Neural cell (in vitro differentiated cells): ENCODE measurements around the gene SCN7A. TPM values are rescaled to one million over a fixed set of nuclear protein-coding genes. Genes with fewer than 3 reads are reported as not detected.

Source experiments
- H2AFZ ChIP-seq: fragments of 200-600, 300-800 bp; sonication (generic), shearing (Covaris generic); 2 replicates; pipeline ENCODE4 v1.6.0; 2014; ENCODE audit warnings: low read depth, mild to moderate bottlenecking, antibody characterized with exemption, low read length, moderate library complexity
- H3F3A ChIP-seq: fragments of 200-600 bp; shearing (Covaris generic); 2 replicates; pipeline ENCODE4 v1.6.1; 2016; ENCODE audit warnings: mild to moderate bottlenecking, moderate library complexity, mixed read lengths, antibody characterized with exemption, low read length; ENCODE audit not compliant: insufficient read depth, poor library complexity, severe bottlenecking
- H3K27ac ChIP-seq: fragments of 200-600, 300-800 bp; sonication (generic), shearing (Covaris generic); 2 replicates; pipeline ENCODE4 v1.5.1; 2014; ENCODE audit warnings: mild to moderate bottlenecking, low read length, moderate library complexity
- H3K27me3 ChIP-seq: fragments of 300-800, 200-600 bp; sonication (generic), shearing (Covaris generic); 2 replicates; pipeline ENCODE4 v1.6.0; 2014; ENCODE audit warnings: mild to moderate bottlenecking, low read depth, low read length, moderate library complexity; ENCODE audit not compliant: insufficient read depth
- H3K36me3 ChIP-seq: fragments of 300-800, 200-600 bp; sonication (generic), shearing (Covaris generic); 2 replicates; pipeline ENCODE4 v1.5.1; 2014; ENCODE audit warnings: mild to moderate bottlenecking, antibody characterized with exemption, low read length, moderate library complexity; ENCODE audit not compliant: insufficient read depth
- H3K4me2 ChIP-seq: fragments of 300-800, 200-600 bp; sonication (generic), shearing (Covaris generic); 2 replicates; pipeline ENCODE4 v1.6.0; 2014; ENCODE audit warnings: mild to moderate bottlenecking, low read length
- H3K4me3 ChIP-seq: fragments of 300-800, 200-600 bp; sonication (generic), shearing (Covaris generic); 2 replicates; pipeline ENCODE4 v1.5.1; 2014; ENCODE audit warnings: mild to moderate bottlenecking, low read length, moderate library complexity
- H3K79me2 ChIP-seq: fragments of 200-600 bp; shearing (Covaris generic); replicated peaks from 2 replicates; pipeline ENCODE4 v1.6.0; 2014; ENCODE audit warnings: mild to moderate bottlenecking, low read length, moderate library complexity; ENCODE audit not compliant: insufficient read depth
- H3K9ac ChIP-seq: fragments of 300-800, 200-600 bp; sonication (generic), shearing (Covaris generic); 2 replicates; pipeline ENCODE4 v1.6.1; 2016; ENCODE audit warnings: mild to moderate bottlenecking, low read length, mixed read lengths
- H3K9me2 ChIP-seq: fragments of 200-600 bp; shearing (Covaris generic); 2 replicates; pipeline ENCODE4 v1.6.1; 2016; ENCODE audit warnings: mild to moderate bottlenecking, low read length, mixed read lengths; ENCODE audit not compliant: insufficient read depth
- H3K9me3 ChIP-seq: fragments of 200-600, 300-800 bp; sonication (generic), shearing (Covaris generic); 2 replicates; pipeline ENCODE4 v1.6.1; 2016; ENCODE audit warnings: mild to moderate bottlenecking, mixed run types, low read length, moderate library complexity, mixed read lengths
- H4K20me1 ChIP-seq: fragments of 200-600 bp; shearing (Covaris generic); 2 replicates; pipeline ENCODE4 v1.6.1; 2016; ENCODE audit warnings: mild to moderate bottlenecking, mixed run types; ENCODE audit not compliant: insufficient read depth
- CTCF ChIP-seq: fragments of 450-650 bp; IDR thresholded peaks from 2 replicates; pipeline ENCODE4 v1.5.1; 2014; ENCODE audit warnings: antibody characterized with exemption, mild to moderate bottlenecking, moderate library complexity; ENCODE audit not compliant: poor library complexity, severe bottlenecking
- EP300 ChIP-seq: fragments of 450-650 bp; conservative IDR thresholded peaks from 2 replicates; pipeline ENCODE4 v1.6.1; 2014; ENCODE audit warnings: antibody characterized with exemption, mild to moderate bottlenecking, moderate library complexity; ENCODE audit not compliant: poor library complexity, severe bottlenecking
- EZH2 ChIP-seq: fragments of 200-600, 300-800 bp; shearing (Covaris generic), sonication (generic); IDR thresholded peaks from 2 replicates; pipeline ENCODE4 v1.6.1; 2014; ENCODE audit warnings: antibody characterized with exemption, low read length, borderline replicate concordance, mild to moderate bottlenecking; ENCODE audit not compliant: insufficient read depth, poor library complexity, severe bottlenecking
- MXI1 ChIP-seq: fragments of 450-650 bp; conservative IDR thresholded peaks from 2 replicates; pipeline ENCODE4 v1.6.1; 2014; ENCODE audit warnings: antibody characterized with exemption, mild to moderate bottlenecking; ENCODE audit not compliant: poor library complexity, severe bottlenecking
- POLR2AphosphoS5 ChIP-seq: IDR thresholded peaks from 2 replicates; pipeline ENCODE4 v1.6.1; 2012
- RAD21 ChIP-seq: fragments of 450-650 bp; conservative IDR thresholded peaks from 2 replicates; pipeline ENCODE4 v1.6.1; 2014; ENCODE audit warnings: antibody characterized with exemption, mild to moderate bottlenecking, moderate library complexity
- SMC3 ChIP-seq: fragments of 450-650 bp; conservative IDR thresholded peaks from 2 replicates; pipeline ENCODE4 v1.6.1; 2014; ENCODE audit warnings: antibody characterized with exemption, mild to moderate bottlenecking, moderate library complexity; ENCODE audit not compliant: poor library complexity
- TAF1 ChIP-seq: IDR thresholded peaks from 2 replicates; pipeline ENCODE4 v1.6.1; 2012; ENCODE audit warnings: low read depth
- polyA plus RNA-seq: library from polyadenylated mRNA; depleted of rRNA; stranded (reverse); fragments of >200 nt; gene quantifications from 2 replicates; pipeline ENCODE4 v1.2.3, GENCODE V29; 2014
- TF ChIP-seq, protein P1 (sequence below): IDR thresholded peaks from 2 replicates; pipeline ENCODE4 v1.6.1; 2012; ENCODE audit warnings: borderline replicate concordance

SCN7A gene
- polyA plus RNA-seq, 1 donor from 2014 or later: 0.09 TPM

- Histone ChIP-seq H3K9me2 (no peaks in the 10 kb centered on the region), H2AFZ (no peak overlapping the region), H3K9me3 (no peaks in the 10 kb centered on the region), H3F3A (no peaks in the 10 kb centered on the region), H3K36me3 (no peaks in the 10 kb centered on the region), H4K20me1 (no peaks in the 10 kb centered on the region), H3K9ac (no peak overlapping the region), H3K4me3 (no peak overlapping the region), H3K27me3 (no peaks in the 10 kb centered on the region), H3K79me2 (no peaks in the 10 kb centered on the region), H3K4me2 (no peak overlapping the region), H3K27ac (no peak overlapping the region)
- no peak for TF ChIP-seq SMC3
- no peak for TF ChIP-seq EP300
- TF ChIP-seq POLR2AphosphoS5: no peak
- TF ChIP-seq TAF1: no peak
- no peak for TF ChIP-seq CTCF
- TF ChIP-seq, protein P1, sequence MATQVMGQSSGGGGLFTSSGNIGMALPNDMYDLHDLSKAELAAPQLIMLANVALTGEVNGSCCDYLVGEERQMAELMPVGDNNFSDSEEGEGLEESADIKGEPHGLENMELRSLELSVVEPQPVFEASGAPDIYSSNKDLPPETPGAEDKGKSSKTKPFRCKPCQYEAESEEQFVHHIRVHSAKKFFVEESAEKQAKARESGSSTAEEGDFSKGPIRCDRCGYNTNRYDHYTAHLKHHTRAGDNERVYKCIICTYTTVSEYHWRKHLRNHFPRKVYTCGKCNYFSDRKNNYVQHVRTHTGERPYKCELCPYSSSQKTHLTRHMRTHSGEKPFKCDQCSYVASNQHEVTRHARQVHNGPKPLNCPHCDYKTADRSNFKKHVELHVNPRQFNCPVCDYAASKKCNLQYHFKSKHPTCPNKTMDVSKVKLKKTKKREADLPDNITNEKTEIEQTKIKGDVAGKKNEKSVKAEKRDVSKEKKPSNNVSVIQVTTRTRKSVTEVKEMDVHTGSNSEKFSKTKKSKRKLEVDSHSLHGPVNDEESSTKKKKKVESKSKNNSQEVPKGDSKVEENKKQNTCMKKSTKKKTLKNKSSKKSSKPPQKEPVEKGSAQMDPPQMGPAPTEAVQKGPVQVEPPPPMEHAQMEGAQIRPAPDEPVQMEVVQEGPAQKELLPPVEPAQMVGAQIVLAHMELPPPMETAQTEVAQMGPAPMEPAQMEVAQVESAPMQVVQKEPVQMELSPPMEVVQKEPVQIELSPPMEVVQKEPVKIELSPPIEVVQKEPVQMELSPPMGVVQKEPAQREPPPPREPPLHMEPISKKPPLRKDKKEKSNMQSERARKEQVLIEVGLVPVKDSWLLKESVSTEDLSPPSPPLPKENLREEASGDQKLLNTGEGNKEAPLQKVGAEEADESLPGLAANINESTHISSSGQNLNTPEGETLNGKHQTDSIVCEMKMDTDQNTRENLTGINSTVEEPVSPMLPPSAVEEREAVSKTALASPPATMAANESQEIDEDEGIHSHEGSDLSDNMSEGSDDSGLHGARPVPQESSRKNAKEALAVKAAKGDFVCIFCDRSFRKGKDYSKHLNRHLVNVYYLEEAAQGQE: no peak
- no peak for TF ChIP-seq RAD21
- no peak for TF ChIP-seq EZH2
- TF ChIP-seq MXI1: no peak
These were observed 39.9 kb downstream of the SCN7A start for GRCh38 chr2:166454006-166454595.

DNA sequence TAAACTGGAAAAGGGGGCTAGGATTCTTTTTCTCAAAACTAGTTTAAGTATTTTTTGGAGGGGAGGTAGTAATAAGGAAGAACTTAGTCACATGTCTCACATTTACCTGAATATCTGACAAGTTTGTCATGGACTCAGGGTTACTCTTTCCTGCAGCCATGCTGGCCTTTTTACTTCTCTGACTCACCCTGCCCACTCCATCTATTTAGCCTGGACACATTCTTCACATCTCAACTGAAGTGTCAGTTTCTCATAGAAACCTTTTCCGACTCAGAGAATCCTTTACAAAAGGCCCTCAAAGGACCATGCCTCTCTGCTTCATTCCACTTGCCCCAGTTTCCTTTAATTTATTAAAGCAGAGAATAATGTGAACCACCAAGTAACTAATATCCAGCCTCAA, 42.6 kb downstream of the SCN7A start:
- no peaks in the 10 kb centered on the region for H3K9me3 ChIP-seq
- no peak overlapping the region for H3K27ac ChIP-seq
- H3K36me3 ChIP-seq: no peaks in the 10 kb centered on the region
- no peaks in the 10 kb centered on the region for H3K9me2 ChIP-seq
- no peaks in the 10 kb centered on the region for H4K20me1 ChIP-seq
- no peak for TF ChIP-seq TAF1
- no peak for TF ChIP-seq EP300
- no peak for TF ChIP-seq SMC3
- TF ChIP-seq MXI1: no peak
- no peak for TF ChIP-seq RAD21
- TF ChIP-seq, protein P1: no peak
- no peak for TF ChIP-seq CTCF
- TF ChIP-seq EZH2: no peak
- TF ChIP-seq POLR2AphosphoS5: no peak
- H3K79me2 ChIP-seq: no peaks in the 10 kb centered on the region
- no peak overlapping the region for H2AFZ ChIP-seq
- no peaks in the 10 kb centered on the region for H3K27me3 ChIP-seq
- H3K4me2 ChIP-seq: no peak overlapping the region
- H3K4me3 ChIP-seq: no peak overlapping the region
- H3K9ac ChIP-seq: no peak overlapping the region
- no peaks in the 10 kb centered on the region for H3F3A ChIP-seq
